ENCODE data around the gene CYTH4. TPM values are rescaled to one million over a fixed set of nuclear protein-coding genes. Genes with fewer than 3 reads are reported as not detected.

The CYTH4 gene
- total and polyA plus RNA-seq, 2 experiments from 2014 or later, result not detected

DNA sequence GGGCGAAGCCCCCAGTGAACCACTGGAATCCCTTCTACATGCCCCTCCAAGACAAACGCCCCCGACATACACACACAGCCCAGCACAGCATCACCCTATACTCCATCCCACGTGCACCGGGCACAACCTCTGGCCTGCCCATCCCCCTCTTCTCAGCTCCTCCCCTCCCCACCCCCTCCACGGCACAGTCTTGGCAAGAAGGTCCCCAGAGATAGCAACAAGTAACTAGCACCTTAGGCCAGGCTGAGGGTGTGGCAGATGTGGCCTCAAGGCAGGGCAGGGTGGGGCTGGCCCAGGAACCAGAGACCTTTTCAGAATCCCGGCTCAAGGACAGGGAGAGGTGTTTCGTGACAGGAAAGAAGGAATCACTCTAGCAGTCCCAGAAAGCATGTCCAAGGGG is 54.3 kb downstream of the CYTH4 start (continued):
- TF ChIP-seq JUNB (IDR thresholded peaks at IDR 0.05; ENCODE audit: unreplicated experiment) (no peak), CTCF (conservative IDR thresholded peaks at IDR 0.05; ENCODE audit: low read depth in 2 of 2) (no peak), EZH2 (IDR thresholded peaks at IDR 0.05; ENCODE audit: low read depth, unreplicated experiment) (no peak), POLR2AphosphoS5 (IDR thresholded peaks at IDR 0.05; ENCODE audit: low read depth) (no peak), CREB1 (CRISPR knock-in tag; IDR thresholded peaks at IDR 0.05; ENCODE audit: low read depth) (no peak)

DNA sequence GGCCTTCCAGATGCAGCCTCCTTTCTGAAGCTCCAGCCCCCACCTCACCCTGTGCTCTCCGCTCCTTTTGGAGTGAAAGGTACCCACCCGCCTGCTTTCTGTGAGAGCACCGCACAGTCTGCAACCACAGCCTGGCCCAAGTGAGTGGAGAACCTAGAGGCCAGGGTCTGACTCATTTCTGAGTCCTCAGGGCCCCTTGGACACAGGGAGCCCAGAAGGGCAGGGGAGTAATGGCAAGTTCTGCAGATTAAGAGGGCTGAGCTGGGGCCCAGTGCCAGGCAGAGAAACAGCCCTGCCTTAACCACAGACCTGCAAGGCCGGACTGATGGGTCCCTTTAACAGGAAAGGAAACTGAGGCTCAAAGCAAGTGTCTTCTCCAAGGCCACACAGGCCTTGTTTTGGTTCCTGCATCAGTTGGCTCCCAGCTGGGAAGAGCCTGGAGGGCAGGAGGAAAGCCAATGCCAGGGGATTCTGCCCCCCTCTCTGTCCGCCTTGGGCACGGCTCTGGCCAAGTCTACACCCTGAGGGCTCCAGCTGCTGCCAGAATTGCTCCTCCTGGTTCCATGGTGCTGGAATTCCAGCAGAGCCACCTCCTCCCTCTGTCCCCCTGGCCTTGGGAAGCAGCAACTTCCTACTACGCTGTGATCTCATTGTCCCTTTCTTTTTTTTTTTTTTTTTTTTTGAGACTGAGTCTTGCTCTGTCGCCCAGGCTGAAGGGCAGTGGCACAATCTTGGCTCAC is 55.1 kb downstream of the CYTH4 start:
- Mint-ChIP-seq H3K27me3 (ENCODE audit: insufficient read depth, low read depth, poor library complexity) (peaks cover 34% of the 10 kb centered on the region), H3K4me3 (no peak overlapping the region), H3K9me3 (no peaks in the 10 kb centered on the region), H3K36me3 (ENCODE audit: low read depth) (no peaks in the 10 kb centered on the region), H3K27ac (no peak overlapping the region), H3K4me1 (peaks cover 36% of the 10 kb centered on the region)
- no peaks in the 10 kb centered on the region for H3K36me3 ChIP-seq (ENCODE audit: insufficient read depth)
- 0 out of 2 replicates have a peak, but pooled peaks cover 3% of the 10 kb centered on the region for H3F3A ChIP-seq (replicated peaks; ENCODE audit: low read depth)
- no peak overlapping the region for H3K4me3 ChIP-seq
- H3K79me2 ChIP-seq (replicated peaks; ENCODE audit: insufficient read depth), result no peaks in the 10 kb centered on the region
- H4K20me1 ChIP-seq (replicated peaks; ENCODE audit: insufficient read depth), result no peaks in the 10 kb centered on the region
- no peak for DNase-seq (ENCODE audit: low spot score)
- no peak overlapping the region for H3K4me2 ChIP-seq
- peaks cover 35% of the 10 kb centered on the region for H3K27me3 ChIP-seq (ENCODE audit: insufficient read depth)
- no peak overlapping the region for H3K27ac ChIP-seq (ENCODE audit: low read depth)
- no peak for ATAC-seq
- peaks cover 34% of the 10 kb centered on the region for H3K4me1 ChIP-seq (ENCODE audit: insufficient read depth)
- H3K9me2 ChIP-seq (ENCODE audit: insufficient read depth), result no peaks in the 10 kb centered on the region
- H2AFZ ChIP-seq, result no peak overlapping the region
- no peak for TF ChIP-seq ETS1 (IDR thresholded peaks at IDR 0.05)
- no peak for TF ChIP-seq EZH2 (IDR thresholded peaks at IDR 0.05; ENCODE audit: low read depth, unreplicated experiment)
- TF ChIP-seq ZNF331 (CRISPR knock-in tag; IDR thresholded peaks at IDR 0.05; ENCODE audit: low read depth), result no peak
- no peak for TF ChIP-seq ZNF114 (CRISPR knock-in tag; IDR thresholded peaks at IDR 0.05)
- no peak for TF ChIP-seq NANOG (IDR thresholded peaks at IDR 0.05; ENCODE audit: borderline replicate concordance)
- TF ChIP-seq JUNB (IDR thresholded peaks at IDR 0.05; ENCODE audit: unreplicated experiment), result no peak
- TF ChIP-seq, protein P1, sequence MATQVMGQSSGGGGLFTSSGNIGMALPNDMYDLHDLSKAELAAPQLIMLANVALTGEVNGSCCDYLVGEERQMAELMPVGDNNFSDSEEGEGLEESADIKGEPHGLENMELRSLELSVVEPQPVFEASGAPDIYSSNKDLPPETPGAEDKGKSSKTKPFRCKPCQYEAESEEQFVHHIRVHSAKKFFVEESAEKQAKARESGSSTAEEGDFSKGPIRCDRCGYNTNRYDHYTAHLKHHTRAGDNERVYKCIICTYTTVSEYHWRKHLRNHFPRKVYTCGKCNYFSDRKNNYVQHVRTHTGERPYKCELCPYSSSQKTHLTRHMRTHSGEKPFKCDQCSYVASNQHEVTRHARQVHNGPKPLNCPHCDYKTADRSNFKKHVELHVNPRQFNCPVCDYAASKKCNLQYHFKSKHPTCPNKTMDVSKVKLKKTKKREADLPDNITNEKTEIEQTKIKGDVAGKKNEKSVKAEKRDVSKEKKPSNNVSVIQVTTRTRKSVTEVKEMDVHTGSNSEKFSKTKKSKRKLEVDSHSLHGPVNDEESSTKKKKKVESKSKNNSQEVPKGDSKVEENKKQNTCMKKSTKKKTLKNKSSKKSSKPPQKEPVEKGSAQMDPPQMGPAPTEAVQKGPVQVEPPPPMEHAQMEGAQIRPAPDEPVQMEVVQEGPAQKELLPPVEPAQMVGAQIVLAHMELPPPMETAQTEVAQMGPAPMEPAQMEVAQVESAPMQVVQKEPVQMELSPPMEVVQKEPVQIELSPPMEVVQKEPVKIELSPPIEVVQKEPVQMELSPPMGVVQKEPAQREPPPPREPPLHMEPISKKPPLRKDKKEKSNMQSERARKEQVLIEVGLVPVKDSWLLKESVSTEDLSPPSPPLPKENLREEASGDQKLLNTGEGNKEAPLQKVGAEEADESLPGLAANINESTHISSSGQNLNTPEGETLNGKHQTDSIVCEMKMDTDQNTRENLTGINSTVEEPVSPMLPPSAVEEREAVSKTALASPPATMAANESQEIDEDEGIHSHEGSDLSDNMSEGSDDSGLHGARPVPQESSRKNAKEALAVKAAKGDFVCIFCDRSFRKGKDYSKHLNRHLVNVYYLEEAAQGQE (IDR thresholded peaks at IDR 0.05; ENCODE audit: unreplicated experiment), result no peak
- TF ChIP-seq STAT1 (IDR thresholded peaks at IDR 0.05; ENCODE audit: unreplicated experiment), result no peak
- TF ChIP-seq ZNF462 (CRISPR knock-in tag; IDR thresholded peaks at IDR 0.05), result no peak
- TF ChIP-seq CREB1 (CRISPR knock-in tag; IDR thresholded peaks at IDR 0.05; ENCODE audit: low read depth), result no peak

Data from GM23338 (cell line).